Activated naive CD4-positive, alpha-beta T cell treated with anti-CD3 and anti-CD28 coated beads, Interleukin-2, amount 50 U/mL, for 16 hours (primary cell): Measurements from ENCODE around the gene PAIP1.
"Not testable (repeated sequence)": the region's sequence is repeated elsewhere in the genome, so short reads cannot be mapped to it uniquely, and the experiment has no call there.

Experiments used
- DNase-seq: peaks from one replicate; pipeline ENCODE4 v3.0.0-alpha.2; 2020

Gene PAIP1

GRCh38 chr5:43570450-43571158 lies 13.7 kb upstream of the PAIP1 start:
- DNase-seq = no peak

DNA sequence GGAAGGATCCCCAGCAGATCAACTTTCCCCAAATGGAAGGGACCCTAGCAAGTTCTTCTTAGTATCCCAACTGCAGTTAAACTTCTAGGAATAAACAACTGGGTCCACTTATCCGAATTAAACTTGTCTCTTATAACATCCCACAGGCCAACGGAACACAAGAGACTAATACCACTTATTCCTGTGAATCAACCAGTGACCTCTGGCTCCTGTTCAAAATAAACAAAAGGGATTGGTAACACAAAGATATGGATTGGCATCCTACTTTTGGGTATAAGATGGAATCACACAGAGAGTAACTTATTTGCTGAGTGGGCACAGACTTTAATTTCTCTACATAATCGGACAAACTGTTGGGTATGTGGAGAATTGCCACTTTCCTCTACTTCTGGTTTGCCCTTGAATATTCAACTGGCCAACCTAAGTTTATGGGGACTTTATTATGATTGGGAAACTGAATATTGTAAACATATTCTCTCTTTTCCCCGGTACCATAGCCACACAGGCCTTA lies 12.4 kb upstream of the PAIP1 start:
- DNase-seq = no peak

- DNase-seq = no peak
These were observed 11.1 kb upstream of the PAIP1 start for GRCh38 chr5:43567967-43568366.

- no peak for DNase-seq
These were observed 8.2 kb upstream of the PAIP1 start for GRCh38 chr5:43565043-43565442.

DNA sequence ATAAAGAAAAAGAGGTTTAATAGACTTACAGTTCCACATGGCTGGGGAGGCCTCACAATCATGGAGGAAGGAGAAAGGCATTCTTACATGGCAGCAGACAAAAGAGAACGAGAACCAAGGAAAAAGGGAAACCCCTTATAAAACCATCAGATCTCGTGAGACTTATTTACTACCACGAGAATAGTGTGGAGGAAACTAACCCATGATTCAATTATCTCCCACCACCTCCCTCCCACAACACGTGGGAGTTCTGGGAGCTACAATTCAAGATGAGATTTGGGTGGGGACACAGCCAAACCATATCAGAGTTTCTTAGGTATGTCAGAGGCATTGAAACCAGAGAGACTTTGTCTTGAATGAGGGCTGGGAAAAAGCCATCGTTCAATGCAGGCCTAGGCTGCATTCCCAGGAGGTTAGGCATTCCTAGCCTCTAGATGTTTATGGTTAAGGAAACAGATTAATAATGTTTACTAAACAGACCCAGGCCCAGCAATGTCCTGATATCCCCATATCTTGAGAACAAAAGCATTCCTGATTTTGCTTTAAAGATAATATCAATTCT lies 7.5 kb upstream of the PAIP1 start:
- no peak for DNase-seq

DNA sequence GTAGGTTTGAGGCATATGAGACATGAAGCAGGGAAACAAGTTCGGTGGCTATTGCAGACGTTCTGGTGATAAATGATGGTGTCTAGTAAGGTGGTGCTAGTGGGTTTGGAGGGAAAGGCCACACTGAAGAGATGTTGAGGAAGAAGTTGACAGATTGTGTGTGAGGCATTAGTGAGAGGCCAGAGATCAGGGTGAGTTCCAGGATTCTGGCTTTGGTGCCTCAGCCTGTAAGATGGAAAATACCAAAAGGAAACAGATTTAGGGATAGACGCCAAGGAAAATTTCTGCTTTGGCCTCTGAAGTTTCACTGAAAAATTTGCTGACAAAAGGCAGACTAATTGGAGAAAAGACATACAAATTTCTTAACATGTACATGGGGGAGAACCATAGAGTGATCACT lies 6.4 kb upstream of the PAIP1 start:
- DNase-seq = no peak

DNA sequence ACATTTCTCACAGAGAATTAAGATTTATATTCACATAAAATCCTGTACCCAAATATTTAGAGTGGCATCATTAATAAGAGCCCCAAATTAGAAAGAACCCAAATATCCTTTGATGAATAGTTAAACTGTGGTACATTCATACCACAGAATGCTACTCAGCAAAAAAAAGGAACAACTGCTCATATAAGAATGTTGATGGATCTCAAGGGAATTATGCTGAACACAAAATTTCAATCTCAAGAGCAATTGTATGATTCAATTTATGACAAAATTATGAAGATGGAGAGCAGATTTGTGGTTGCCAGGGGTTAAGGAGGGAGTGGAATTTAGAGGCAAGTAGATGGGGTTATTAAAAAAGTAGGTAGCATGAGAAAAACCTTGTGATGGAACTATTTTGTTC lies 4.5 kb upstream of the PAIP1 start:
- no peak for DNase-seq

DNA sequence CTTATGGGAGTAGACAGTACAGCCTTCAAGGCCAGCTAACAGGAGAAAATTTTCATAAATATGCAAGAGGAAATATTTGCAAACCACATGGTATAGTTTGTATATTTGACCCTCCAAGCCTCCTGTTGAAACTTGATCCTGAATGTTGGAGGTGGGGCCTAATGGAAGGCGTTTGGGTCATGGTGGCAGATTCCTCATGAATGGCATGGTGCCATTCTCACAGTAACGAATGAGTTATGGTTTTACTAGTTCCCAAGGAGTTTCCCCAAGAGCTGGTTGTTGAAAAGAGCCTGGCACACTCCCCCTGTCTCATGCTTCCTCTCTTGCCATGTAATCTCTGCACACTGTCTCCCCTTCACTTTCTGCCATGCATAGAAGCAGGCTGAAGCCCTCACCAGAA lies 3.3 kb upstream of the PAIP1 start:
- DNase-seq = no peak

- not testable (repeated sequence) for DNase-seq
These were observed 345 bp downstream of the PAIP1 start for GRCh38 chr5:43556607-43556856.

- peak; percentile 54 for DNase-seq
These were observed 826 bp downstream of the PAIP1 start for GRCh38 chr5:43555895-43556606.

DNA sequence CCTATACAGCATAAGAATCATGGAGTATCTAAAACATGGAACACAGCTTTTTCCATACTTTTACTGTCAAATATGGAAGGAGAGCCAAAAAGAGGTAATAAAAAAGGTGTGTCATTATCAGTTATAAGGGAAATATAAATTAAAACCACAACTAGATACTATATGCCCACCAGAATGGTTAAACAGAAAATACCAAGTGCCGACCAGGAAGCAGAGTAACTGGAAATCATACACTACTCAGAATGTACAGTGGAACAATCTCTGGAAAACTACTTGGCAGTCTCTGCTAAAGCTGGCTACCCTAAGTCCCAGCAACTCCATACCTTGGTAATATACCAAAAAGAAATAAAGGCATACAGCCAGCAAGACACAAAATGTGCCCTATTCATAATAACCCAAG lies 2.4 kb downstream of the PAIP1 start:
- DNase-seq = no peak

DNA sequence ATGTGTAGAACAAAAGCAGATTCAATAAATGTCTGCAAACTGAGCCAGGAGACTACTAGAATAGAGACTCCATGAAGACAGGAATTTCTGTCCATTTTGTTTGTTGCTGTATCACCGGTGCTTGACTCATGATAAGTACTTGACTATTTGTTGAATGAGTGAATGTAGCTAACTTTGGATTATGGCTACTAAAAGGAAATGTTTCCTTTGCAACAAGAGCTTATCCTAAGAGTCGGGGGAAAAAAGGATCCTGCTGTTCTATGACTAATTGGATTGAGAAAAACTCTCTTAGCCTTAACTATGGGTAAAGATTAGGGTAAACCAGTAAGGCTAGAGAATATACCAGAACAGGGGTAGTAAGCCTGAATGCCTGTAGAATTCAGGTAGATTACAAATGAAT lies 3.5 kb downstream of the PAIP1 start:
- DNase-seq = no peak

GRCh38 chr5:43551731-43552130 lies 5.1 kb downstream of the PAIP1 start:
- no peak for DNase-seq

DNA sequence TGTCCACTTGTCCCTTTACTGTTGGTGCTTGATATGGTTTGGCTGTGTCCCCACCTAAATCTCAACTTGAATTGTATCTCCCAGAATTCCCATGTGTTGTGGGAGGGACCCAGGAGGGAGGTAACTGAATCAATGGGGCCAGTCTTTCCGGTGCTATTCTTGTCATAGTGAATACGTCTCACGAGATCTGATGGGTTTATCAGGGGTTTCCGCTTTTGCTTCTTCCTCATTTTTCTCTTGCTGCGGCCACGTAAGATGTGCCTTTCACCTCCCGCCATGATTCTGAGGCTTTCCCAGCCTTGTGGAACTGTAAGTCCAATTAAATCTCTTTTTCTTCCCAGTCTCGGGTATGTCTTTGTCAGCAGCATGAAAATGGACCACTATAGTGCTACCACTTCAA lies 7.6 kb downstream of the PAIP1 start:
- not testable (repeated sequence) for DNase-seq

DNA sequence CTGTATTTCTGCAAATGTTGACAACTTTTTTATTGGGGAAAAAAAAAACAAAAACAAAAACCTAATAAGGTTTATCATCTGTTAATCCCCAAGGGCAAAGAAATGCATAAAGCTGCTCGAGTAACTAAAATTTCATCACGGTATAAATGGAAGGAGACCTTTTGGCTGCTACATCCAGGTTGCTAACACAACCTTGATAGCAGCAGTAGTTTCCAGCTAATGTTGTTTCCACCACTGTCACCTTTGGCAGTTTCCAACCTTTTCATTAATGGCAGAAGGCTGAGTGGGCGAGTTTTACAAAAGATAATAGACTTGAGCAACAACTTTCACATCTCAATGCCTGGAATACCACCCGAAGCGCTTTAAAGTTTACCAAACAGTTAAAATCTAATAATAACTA lies 8.5 kb downstream of the PAIP1 start:
- no peak for DNase-seq

GRCh38 chr5:43547532-43547931 lies 9.3 kb downstream of the PAIP1 start:
- no peak for DNase-seq

- no peak for DNase-seq
These were observed 13.4 kb downstream of the PAIP1 start for GRCh38 chr5:43543434-43543833.

GRCh38 chr5:43540746-43541145 lies 16.1 kb downstream of the PAIP1 start:
- DNase-seq = no peak

DNA sequence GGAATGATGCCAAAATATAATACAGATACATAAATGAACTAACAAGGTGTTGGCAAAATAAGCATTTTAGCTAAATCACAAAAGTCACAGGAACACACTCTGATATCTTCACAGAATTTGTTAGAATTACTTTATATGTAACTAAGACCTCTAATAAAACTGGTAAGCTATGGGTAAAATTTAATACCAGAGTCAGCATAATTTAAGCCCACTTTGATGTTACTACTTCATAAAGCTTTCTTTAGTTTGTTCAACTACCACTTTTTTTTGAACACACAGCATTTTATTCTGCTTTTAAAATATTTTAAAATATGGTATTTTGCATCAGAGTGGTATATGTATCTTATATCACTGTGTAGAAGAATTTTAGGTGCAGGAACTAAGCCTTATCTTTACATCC lies 19.9 kb downstream of the PAIP1 start:
- DNase-seq = no peak

- no peak for DNase-seq
These were observed 23.2 kb downstream of the PAIP1 start for GRCh38 chr5:43533646-43534045.

DNA sequence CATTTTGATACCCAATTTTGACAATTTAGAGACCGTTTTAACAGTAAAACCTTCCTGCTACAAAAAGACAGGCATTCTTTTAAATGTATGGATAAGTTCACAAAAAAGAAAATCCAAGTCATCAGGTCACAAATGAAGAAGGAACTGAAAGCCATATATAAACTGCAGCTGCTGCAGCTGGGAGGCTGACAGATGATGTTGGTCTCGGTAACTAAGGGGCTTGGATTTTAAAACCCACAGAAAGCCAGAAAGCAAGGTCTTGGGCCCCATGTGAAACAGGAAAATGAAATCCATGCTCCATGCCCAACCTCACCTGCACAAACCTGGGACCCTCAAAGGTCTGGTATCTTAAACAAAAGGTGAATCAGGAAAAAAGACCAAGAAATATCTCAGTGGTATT lies 26.2 kb downstream of the PAIP1 start:
- no peak for DNase-seq

- DNase-seq = no peak
These were observed 33.2 kb downstream of the PAIP1 start for GRCh38 chr5:43523662-43524072.

DNA sequence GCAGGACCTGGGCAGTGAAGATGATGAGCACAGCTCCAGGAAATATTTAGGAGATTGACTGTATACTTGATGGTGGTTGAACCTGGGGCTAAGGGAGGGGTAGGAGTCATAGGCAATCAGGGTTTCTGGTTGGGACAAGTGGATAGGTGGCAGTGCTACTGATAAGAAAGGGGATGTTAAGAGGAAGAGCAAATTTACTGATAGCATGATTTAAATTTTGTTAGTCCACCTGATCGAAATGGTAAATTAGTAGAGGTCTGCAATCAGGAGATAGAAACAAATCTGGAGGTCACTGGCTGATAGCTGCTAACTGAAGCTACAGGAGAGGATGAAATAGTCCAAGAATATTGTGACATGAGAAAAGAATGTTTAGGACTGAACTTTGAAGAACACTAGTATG lies 36.3 kb downstream of the PAIP1 start:
- no peak for DNase-seq

DNA sequence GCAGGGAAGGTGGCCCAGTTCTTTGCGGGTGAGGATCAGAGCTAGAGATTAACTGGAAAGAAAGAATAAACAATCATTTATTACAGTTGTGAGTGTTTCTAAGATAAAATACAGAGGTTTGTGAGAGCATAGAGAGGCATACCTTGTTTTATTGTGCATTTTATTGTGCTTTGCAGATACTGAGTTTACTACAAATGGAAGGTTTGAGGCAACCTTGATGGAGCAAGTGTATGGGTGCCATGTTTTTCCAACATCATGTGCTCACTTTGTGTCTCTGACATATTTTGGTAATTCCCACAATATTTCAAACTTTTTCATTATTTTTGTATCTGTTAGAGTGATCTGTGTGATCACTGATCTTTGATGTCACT lies 41.2 kb downstream of the PAIP1 start:
- no peak for DNase-seq
